Effector CD8-positive, alpha-beta T cell (primary cell): ENCODE results near the gene OPCML.

Source experiments
- DNase-seq: peaks from one replicate; lab custom pipeline; 2025; lab: John Stamatoyannopoulos, UW
- total RNA-seq, 4 experiments: gene quantifications; one replicate each; lab custom pipeline; 2026; lab: John Stamatoyannopoulos, UW

Gene OPCML
- total RNA-seq: 0 to 0.18 (median 0.04) reads per million in 4 experiments

DNA sequence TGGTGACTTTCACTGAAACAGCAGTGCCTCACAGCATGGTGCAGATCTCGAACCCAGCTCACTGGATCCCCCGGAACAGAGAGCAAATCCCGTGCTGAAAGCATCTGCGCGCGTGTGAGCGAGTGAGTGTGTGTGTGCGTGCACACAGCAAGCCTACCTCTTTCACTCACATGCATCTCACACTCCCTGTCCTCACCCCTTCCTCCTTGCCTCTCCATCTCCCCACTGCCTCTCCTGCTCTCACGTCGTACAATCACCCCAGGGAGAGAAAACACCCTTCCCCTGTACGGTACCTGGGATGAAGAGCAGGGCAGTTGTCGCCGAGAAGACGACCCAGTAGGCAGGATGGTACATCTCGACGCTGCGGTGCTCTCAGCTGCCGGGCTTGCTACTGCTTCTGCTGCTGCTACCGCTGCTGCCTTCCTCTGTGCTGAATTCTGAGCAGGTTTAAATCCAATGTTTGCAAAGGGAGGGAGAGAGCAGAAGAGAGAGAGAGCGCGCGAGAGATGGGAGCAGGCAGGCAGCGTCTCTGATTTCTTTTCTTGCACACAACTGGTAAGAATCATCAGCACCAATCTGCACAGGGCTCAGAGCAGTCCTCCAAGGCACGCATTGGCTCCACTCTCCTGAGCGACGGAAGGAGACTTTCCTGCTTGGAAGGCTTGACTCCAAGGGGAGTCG is at the start of gene OPCML:
Gene OPCML (minus strand): TSS at position 531 of the 681 bp plus-strand sequence.
- DNase-seq: no peak

DNA sequence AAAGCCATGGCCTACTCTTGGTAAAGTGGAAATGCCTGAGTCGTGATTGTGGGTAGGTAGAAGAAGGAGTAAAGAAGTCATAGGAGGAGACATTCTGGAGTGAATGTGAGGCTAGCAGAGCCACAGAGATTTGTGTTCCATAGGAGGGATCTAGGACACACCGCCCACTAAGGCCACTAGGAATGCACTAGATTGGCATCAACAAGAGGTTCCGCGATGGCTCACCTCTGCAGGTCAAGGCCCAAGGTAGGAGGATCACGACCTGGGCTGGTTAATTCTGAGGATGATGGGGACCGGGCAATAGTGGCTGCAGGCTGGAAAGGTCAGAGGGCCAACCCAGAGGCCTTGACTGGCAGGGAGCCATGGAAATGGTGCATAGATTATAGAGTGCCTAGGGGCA is 48.8 kb upstream of the OPCML start:
- no peak for DNase-seq

DNA sequence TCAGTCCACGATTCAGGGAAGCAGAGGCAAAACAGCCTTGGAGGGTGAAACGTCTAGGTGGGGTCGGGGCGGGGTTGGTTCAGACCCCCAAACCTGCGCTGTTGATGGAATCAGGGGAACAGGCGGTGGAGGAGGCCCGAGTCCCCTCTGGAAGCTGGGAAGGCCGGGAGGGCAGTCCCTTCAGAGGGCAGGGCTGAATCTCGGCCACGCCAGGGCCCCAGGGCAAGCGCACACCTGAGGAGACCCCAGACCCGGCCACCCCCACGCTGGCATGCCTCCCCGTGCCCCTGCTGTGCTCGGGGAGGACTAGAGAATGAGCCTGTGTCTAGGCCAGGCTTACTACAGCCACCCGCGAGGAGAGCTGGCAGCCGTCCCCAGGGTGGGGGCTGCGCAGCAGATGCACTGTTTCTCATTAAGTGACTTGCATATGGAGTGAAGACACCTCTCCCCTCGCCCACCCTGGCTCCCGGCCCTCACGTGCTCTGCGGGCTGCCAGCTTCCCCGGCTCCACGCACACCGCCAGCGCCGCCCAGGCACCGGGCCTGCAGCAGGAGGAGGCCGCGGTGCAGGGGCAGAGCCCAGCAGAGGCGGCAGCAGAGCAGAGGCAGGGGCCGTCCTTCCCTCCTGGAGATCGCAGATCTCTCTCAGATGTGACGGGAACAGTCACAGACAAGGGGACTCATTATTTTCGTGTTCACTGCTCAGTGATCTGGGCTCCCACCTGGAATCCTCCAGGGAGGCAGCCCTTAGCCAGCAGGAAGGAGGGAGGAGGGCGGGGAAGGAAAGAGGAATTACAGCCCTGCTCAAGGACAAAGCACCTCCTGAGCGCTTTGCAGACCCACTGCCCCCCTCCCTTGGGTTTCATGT is 47.1 kb upstream of the OPCML start:
- DNase-seq: no peak

DNA sequence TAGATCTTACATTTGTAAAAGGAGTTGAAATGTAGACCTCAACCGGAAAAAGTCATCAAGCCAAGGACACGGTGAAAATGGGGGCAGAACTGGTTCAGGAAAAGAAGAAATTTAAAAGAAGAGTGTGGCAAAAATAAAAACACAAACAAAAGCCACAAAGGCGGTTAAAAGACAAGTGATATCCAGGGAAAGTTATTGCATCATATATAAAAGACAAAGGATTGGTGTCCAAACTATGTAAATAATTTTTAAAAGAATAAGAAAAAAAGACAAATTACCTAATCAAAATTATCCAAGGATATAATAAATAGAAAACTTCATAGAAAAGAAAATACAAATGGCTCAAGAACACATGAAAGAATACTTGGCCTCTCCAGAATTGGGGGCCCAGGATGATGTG is 45.1 kb upstream of the OPCML start:
- DNase-seq: no peak

DNA sequence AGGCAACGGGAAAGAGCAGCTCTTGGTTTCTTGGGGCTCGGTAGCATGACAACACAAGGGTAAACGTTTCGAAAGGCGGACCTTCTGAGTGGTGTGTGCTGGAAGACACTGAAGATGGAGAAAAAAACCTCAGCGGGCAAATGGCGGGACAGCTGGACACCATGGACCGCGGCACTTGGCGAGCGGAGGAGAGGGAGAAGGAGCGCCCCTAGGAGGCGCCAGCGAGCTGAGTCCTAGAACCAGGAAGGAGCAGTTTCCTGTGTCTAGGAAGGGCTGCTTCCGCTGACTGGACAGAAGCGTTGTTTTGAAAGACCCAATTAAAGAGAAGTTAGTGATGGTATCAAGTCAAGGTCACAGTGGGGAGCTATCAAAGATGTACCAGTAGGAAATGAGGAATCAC is 44.0 kb upstream of the OPCML start:
- DNase-seq: no peak

DNA sequence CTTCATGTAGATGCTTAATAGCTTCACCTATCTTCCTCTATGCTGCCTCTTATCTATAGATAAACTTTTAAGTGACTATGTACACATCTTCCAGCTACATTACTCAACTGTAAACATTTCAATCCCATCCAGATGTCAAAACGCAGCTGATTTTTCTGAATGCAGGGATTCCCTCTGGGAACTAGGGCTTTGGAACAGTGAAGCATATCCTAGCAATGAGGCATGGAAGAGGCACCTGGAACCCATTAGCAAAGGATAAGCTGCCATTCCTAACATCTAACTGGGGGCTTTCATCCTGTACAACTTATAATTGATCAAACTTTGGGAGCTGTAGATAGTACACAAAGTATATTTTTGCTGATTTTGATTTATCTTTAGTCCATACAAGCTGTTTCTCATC is 40.8 kb upstream of the OPCML start:
- no peak for DNase-seq

DNA sequence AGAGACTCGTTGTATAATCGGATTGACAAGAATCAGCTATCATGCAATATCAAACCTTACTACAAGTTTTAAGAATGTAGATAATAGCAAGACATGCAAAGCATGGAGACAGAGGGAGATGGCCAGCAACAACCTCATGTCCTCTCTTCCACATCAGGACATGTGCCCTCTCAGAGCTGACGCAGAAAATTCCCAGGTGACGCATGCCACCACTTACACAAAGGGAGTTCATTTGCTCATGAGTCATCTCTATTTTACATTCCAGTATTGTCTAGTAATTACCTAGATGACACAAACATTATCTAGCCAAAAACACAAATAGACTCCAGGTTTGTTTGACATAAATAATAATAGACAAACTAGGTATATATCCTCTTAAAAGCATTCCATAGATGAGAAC is 38.1 kb upstream of the OPCML start:
- no peak for DNase-seq

DNA sequence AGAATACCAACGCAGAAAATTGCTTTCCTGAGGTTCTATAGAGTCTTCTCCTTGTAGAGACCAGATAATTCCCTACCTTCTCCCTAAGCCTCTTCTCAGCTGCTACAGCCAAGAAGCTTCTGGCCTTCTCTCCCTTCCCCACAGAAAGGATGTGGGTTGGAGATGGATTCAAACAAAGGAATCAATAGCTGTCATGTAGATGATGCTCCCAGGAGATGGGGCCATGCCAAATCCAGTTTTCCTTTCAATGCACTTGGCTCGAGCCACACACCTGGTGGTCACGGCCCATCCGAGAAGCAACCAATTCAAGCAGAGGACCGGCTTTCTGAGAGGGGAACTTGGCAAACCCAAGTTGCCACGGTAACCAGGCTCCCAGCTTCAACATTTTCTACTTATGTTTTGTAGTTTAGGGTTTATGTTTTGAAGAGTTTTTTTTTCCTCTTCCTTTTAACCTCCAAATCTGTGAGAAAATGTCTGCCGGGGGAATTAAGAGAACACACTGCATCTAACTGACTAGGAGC is 31.3 kb upstream of the OPCML start:
- DNase-seq: no peak

DNA sequence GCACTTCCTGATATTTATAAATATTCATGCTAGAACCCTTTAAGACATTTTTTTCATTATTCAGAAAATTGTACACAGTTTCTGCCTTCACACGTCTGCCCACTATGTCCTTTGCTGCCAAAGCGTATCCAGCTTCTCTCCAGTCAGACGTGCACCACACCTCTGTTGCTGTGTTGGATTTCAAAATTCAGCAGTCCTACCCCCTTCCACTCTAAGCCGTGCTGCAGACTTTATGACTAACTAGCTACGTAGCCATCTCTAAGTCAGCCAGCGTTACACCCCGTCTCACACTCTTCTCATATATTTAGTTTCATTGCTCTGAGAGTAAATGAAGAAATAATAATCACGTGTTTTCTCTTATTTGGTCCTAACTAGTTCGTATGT is 28.2 kb upstream of the OPCML start:
- DNase-seq: no peak

DNA sequence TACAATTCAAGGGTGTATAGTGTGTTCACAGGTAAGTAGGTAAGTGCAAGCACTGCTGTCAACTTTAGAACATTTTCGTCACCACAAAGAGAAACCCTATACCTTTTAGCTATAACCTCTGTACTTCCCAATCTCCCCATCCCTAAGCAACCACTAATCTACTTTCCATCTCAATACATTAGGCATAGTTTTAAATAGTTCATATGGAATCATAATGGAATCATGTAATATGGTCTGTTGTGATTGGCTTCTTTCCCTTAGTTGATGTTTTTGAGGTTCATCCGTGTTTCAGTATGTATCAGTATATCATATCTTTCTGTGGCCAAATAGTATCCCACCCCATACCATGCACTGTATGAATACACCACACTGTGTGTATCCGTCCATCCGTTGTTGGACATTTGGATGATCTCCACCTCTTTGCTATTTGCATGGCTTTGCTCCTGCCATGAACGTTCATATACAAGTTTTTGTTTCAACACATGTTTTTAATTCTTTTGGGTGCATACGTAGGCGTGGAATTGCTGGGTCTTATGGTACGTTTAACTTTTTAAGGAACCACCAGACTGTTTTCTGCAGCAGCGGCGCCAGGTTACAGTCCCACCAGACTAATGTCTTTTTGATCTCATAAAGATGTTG is 27.7 kb upstream of the OPCML start:
- no peak for DNase-seq

DNA sequence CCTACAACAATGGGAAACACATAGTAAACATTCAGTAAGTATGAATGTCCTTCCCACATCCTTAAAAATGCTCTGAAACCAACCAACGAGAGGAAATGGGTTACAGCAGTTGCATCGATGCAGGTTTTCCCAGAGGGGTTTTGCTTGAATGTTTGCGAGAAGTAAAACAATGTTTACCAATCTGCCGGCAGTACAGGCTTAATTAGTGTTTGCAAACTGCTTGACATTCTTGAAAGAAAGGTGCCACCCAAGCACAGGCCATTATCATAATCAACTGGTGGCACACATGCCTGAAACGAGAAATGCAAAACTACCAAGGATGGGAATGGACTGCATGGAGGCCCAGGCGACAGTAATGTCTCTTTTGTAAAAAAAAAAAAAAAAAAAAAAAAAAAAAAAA is 27.1 kb upstream of the OPCML start:
- DNase-seq: no peak

DNA sequence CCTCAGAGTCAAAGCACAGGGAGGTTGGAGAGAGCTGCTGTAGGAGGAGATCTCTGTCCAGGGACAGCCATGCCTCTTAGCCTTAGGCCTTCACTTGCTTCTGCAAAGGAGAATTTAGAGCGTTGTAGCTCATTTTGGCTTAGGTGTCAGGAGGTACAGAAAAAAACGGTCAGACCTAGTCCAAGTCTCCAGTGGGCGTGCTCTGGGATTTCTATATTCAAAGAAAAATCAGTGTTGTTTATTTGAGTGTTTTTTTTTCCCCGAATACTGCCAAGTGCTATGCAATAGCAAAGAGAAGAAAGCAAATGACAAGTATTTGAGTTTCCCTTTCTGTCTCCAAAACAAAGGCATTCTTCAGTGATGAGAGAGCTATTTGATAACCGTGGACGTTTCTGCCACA is 22.7 kb upstream of the OPCML start:
- no peak for DNase-seq

DNA sequence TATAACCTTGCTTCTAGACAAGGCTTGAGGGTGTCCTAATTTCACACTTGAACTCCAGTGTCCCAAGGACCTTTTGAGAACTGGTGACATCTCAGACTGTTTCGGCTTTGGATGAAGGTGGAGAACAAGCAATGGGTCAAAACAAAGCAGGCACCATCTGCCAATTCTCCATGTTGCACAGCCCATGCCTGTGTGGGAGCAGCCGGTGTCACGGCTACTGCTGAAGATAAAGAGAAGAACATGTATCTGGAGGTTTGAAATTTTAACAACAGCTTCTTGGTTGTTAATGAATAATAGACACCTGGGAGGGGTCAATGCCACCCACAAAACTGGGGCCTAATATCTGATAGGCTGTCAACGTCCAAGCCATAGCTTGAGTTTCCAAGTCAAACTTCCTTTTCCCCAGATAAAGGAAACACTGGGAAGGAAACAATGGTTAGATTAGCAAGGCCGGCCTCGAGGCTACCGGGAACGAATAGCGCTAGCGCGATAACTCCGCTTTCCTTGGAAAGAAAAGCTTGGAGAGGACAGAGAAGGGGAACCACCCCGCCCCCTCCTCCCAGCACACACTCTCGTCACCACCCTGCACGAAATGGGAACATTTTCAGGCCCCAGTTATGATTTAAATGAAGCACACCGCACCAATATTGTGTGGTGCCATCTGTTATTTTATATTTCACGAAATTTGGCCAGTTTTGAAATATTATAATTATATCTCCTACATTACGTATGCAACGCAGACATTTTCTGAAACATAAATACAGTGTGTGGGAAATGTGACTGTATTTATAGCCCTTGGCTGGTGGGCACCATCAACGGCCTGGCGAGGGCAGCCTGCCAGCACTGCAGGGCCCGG is 21.8 kb upstream of the OPCML start:
- no peak for DNase-seq

DNA sequence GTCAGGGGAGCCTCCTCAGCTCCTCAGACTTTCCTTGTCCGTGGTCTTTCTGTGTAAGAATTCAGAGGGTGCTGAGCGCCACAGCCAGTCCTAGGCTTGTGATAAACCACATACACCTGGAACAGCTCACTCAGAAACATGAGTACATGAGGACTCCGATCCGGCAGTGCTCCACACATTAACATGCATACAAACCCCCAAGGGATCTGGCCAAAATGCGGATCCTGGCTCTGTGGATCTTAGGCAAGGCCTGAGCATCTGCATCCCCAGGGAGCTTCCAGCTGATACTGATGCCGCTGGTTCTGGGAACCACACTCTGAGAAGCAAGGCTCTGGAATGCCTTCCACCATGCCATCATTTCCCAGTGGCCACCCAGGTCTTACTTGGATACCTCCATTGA is 20.6 kb upstream of the OPCML start:
- DNase-seq: no peak

DNA sequence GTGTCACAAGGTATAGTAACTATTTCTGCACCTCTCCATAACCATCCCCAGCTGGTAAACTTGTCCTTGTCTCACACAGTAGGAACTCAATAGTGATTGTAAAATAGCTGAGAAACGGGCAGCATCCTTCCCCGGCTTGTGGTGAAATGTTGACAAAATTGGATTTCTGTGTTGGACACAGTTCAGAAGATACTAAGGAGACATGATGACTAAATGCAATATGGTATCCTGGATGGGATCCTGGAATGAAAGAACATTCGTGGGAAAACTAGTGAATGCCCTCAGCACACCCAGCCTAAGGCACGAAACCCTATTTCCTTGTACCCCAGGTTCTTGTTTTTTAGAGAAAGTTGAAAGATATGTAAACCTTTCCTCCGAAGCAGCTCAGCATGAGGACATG is 18.8 kb upstream of the OPCML start:
- no peak for DNase-seq

DNA sequence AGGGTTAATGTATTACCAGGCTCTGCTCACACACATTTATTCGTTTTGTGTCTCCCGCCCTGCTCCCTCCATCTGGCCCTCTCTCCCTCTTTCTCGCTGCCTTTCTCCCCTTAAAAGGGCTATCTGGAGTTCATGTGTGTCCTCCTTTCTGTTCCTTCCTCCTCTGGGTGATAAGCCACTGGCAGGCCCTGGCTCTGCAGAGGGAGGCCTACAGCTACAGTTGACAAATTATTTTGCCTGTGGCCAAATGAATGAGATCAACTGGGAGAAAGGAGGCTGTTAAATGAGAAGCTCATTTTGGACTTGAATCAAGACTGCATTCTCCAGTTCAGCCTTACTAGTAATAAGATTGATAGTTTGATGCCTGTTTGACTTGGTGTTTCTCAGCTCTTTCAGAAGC is 17.5 kb upstream of the OPCML start:
- no peak for DNase-seq

DNA sequence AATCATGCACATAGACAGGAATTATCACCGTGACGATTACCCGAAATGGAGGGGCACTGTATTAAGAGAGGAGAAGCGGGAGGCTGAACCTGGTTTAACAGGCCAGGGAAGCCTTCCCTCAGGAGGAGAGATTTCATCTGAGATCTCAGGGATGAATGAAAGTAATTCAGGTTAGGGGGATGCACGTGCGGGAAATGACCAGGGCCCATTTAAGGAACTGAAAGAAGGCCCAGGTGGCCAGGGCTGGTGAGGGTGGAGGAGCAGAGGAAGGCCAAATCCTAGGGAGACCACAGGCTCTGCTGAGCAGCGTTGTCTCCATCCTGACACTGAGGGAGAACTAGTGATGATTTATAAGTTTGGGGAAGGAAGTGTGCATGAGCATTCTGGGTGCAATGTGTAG is 16.3 kb upstream of the OPCML start:
- DNase-seq: no peak

DNA sequence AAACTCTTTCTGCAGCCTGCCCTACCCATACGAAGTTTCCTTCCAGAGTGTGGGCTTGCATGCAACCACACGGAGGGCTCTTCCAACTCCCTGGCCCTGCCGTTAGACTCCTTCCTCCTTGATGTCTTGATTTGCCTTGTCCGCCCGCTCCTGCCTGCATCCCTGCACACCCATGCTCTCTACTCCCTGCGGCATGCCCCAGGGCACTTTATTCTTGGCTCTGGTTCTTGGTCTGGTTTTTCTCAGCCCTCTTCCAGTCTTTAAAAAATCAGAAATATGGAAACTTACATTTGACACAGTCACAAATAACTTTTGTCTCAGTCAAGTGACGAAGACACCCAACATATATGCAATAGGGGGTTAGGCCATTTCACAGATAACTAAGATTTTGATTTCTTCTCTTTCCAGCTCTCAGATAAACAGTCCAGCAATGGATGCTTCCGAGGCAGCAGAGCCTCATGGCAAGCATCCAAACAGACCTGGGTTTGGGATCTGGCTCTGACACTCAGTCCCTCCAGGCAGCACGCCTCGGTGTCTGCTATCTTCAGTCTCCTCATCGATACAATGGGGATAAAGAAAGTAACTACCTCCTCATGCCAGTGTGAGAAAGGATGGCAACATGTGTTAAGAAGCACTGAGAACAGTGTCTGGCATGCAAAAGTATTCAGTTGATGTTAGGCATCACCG is 15.7 kb upstream of the OPCML start:
- no peak for DNase-seq

DNA sequence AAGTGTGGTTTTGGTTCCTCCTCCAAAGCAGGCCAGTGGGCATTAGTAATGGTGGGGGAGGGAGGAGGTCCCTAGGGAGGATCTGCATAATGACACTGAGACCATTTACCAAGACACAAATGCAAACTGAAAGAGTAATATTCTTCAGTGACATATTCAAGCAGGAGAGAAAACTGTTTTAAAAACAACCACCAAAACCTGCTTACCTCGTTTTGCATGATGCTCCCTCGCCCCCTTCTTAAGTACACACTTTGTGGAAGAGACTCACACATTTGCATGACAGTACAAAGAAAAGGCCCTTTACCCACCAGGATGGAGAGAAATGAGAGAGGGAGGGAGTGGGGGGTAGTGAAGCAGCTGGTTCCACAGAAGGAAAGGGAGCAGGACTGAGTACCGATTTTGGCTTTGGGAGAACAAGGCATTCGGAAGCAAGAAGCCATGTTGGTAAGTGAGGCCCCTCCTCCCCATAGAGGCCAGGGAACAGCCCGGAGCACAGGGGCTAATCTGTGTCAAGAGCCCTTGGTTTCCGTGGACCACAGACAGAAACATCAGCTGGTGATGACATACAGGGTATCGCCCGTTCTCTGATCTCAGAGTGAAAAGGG is 13.0 kb upstream of the OPCML start:
- DNase-seq: no peak

DNA sequence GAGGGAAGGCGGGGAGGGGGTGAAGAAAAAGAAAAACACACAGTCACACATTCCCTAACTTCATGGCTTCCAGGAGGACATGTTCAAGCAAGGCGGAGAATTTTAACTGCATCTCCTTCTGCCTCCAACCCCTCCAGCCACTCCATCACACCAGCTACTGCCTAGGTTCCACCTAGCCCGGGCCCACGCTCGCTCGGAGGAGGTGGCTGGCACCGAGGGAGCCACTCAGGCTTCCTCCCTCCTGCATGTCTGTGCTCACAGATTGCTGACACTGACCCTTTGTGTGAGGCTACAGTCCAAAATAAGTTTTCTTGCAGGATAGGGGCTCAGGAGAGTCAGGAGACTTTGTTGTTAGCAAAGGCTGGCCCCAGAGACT is 9.4 kb upstream of the OPCML start:
- no peak for DNase-seq
